Fibroblast of lung (primary cell): Measurements from ENCODE around the gene METTL22. TPM values are rescaled to one million over a fixed set of nuclear protein-coding genes. Genes with fewer than 3 reads are reported as not detected.

Experiments
- DNase-seq, 2 donors: peaks; one replicate each; pipeline versions ENCODE4 v3.0.0 to v3.0.0-alpha.2; 2010; ENCODE audit warnings: low read depth in 2 of 2
- H2AFZ ChIP-seq: 2 replicates; pipeline ENCODE4 v1.5.1; 2012; ENCODE audit warnings: low read length, control low read depth, inconsistent platforms
- H3K27ac ChIP-seq: 2 replicates; pipeline ENCODE4 v1.5.1; 2011; ENCODE audit warnings: low read length, control low read depth; ENCODE audit not compliant: insufficient read depth
- H3K27me3 ChIP-seq: 2 replicates; pipeline ENCODE4 v1.5.1; 2011; ENCODE audit warnings: mild to moderate bottlenecking, low read length; ENCODE audit not compliant: control insufficient read depth, insufficient read depth
- H3K36me3 ChIP-seq: 2 replicates; pipeline ENCODE4 v1.5.1; 2011; ENCODE audit warnings: low read length; ENCODE audit not compliant: control insufficient read depth, insufficient read depth
- H3K4me1 ChIP-seq: 2 replicates; pipeline ENCODE4 v1.5.1; 2011; ENCODE audit warnings: low read length; ENCODE audit not compliant: control insufficient read depth, insufficient read depth; ENCODE audit errors: extremely low read depth
- H3K4me2 ChIP-seq: 2 replicates; pipeline ENCODE4 v1.5.1; 2011; ENCODE audit warnings: low read length, control low read depth; ENCODE audit not compliant: insufficient read depth; ENCODE audit errors: extremely low read depth
- H3K4me3 ChIP-seq, 4 experiments: fragments of 200-600 bp in 1 of 4; sonication (generic) in 1 of 4; replicated peaks in 1 of 4; 2 replicates each; pipeline ENCODE4 v1.5.1; 2011 to 2016; ENCODE audit warnings: low read length in 4 of 4, low read depth in 3 of 4, mild to moderate bottlenecking in 3 of 4, control low read depth in 2 of 4, inconsistent platforms in 1 of 4, mixed read lengths in 1 of 4; ENCODE audit not compliant: insufficient read depth in 1 of 4; ENCODE audit errors: control extremely low read depth in 1 of 4
- H3K79me2 ChIP-seq: 2 replicates; pipeline ENCODE4 v1.5.1; 2012; ENCODE audit warnings: mild to moderate bottlenecking, low read length, inconsistent platforms; ENCODE audit not compliant: control insufficient read depth, insufficient read depth
- H3K9ac ChIP-seq: 2 replicates; pipeline ENCODE4 v1.5.1; 2011; ENCODE audit warnings: mild to moderate bottlenecking, low read length, control low read depth; ENCODE audit not compliant: insufficient read depth
- H3K9me3 ChIP-seq: 2 replicates; pipeline ENCODE4 v1.5.1; 2012; ENCODE audit warnings: low read depth, low read length; ENCODE audit not compliant: control insufficient read depth, insufficient read depth
- H4K20me1 ChIP-seq: 2 replicates; pipeline ENCODE4 v1.5.1; 2011; ENCODE audit warnings: low read length; ENCODE audit not compliant: control insufficient read depth, insufficient read depth; ENCODE audit errors: extremely low read depth
- EZH2 ChIP-seq: IDR thresholded peaks from 2 replicates; pipeline ENCODE4 v1.5.1; 2012; ENCODE audit warnings: low read length, control low read depth, mild to moderate bottlenecking; ENCODE audit errors: missing control alignments
- polyA plus RNA-seq, 2 donors: library from polyadenylated mRNA; depleted of rRNA in 1 of 2; stranded (reverse) in 1 of 2; unstranded in 1 of 2; fragments of >200 nt; gene quantifications; 2 replicates each; pipeline ENCODE4 v1.2.1, GENCODE V29; 2011 to 2012; ENCODE audit warnings: missing spikeins in 1 of 2
- total RNA-seq: library from RNA; depleted of rRNA; stranded (reverse); fragments of >200 nt; gene quantifications from 2 replicates; pipeline ENCODE4 v1.2.1, GENCODE V29; 2014
- TF ChIP-seq, protein P1 (sequence below), 2 donors: IDR thresholded peaks in 1 of 2; conservative IDR thresholded peaks in 1 of 2; 1 replicate in 1 of 2; 2 replicates in 1 of 2; pipeline ENCODE4 v1.5.1; 2011 to 2012; ENCODE audit warnings: low read length in 2 of 2, control low read depth in 1 of 2, inconsistent platforms in 1 of 2, low read depth in 1 of 2, mild to moderate bottlenecking in 1 of 2

The METTL22 gene
- total and polyA plus RNA-seq, 2 donors (not counting 1 experiment from before 2014, with no cell fraction given), result 27.4 to 30.8 TPM

DNA sequence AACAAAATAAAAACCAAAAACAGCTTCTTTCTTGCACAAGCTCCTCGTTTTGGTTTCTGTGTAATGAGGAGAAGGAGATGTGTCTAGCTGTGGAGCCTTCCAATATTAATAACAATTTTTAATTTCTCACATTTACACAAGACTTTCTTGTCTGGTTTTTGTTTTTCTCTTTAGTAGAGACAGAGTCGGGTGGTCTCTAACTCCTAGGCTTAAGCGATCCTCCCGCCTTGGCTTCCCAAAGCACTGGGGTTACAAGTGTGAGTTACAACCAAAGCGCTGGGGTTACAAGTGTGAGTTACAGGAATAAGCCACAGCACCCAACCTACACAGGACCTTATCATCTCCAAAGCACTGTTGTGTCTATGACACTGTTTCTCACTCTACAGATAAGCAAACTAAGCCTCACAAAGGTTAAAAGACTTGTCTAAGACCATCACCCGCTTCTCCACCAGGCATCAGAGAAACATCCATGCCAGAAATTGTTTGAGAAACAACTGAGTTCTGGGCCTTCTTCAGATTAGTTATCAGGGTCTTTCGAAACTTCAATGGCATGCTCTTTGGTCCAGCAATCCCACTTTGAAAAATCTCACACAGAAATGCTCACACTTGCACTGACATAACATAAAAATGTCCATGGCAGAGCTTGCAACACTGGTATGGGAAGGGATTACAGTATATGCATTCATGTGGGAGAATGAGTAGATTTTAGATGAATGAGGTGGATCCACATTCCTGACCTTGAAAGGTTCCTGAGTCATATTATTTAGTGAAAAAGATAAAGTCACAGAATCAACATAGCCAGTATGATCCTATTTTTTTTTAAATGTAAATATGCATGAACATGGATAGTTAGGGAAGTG is 56.8 kb downstream of the METTL22 start:
- Histone ChIP-seq H3K27ac (no peak overlapping the region), H4K20me1 (no peaks in the 10 kb centered on the region), H3K4me1 (no peaks in the 10 kb centered on the region), H3K79me2 (no peaks in the 10 kb centered on the region), H3K9ac (no peak overlapping the region), H3K27me3 (no peaks in the 10 kb centered on the region), H3K4me3 (no peak overlapping the region), H3K36me3 (no peaks in the 10 kb centered on the region), H3K4me2 (no peak overlapping the region), H3K9me3 (no peaks in the 10 kb centered on the region), H2AFZ (no peak overlapping the region)
- DNase-seq, result peak in 1 of 2 donors; percentile 82
- TF ChIP-seq, protein P1, sequence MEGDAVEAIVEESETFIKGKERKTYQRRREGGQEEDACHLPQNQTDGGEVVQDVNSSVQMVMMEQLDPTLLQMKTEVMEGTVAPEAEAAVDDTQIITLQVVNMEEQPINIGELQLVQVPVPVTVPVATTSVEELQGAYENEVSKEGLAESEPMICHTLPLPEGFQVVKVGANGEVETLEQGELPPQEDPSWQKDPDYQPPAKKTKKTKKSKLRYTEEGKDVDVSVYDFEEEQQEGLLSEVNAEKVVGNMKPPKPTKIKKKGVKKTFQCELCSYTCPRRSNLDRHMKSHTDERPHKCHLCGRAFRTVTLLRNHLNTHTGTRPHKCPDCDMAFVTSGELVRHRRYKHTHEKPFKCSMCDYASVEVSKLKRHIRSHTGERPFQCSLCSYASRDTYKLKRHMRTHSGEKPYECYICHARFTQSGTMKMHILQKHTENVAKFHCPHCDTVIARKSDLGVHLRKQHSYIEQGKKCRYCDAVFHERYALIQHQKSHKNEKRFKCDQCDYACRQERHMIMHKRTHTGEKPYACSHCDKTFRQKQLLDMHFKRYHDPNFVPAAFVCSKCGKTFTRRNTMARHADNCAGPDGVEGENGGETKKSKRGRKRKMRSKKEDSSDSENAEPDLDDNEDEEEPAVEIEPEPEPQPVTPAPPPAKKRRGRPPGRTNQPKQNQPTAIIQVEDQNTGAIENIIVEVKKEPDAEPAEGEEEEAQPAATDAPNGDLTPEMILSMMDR (conservative IDR thresholded peaks at IDR 0.05 in 1 of 2, IDR thresholded peaks at IDR 0.05 in 1 of 2; ENCODE audit: low read depth in 1 of 2, low read length in 2 of 2), result no peak
- TF ChIP-seq EZH2, result no peak

DNA sequence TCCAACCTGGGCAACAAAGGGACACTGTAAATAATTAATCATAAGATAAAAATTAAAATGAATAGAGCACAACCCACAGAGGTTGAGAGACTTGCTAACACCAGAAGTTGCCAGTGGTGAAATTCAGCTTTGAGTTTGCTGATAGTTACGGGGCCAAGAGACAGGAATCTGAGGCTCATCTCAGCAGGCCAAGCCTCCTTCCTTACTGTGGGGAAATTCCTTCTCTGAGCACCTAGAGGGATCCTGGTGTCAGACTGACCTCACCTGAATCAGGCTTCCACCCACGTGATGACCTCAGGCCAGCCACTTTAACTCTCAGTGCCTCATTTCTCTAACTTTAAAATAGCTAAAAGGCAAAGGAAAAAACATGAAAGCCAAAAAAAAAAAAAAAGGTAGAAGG is 57.7 kb downstream of the METTL22 start:
- no peak for TF ChIP-seq EZH2
- TF ChIP-seq, protein P1 (conservative IDR thresholded peaks at IDR 0.05 in 1 of 2, IDR thresholded peaks at IDR 0.05 in 1 of 2; ENCODE audit: low read depth in 1 of 2, low read length in 2 of 2), result no peak
- no peaks in the 10 kb centered on the region for H3K4me1 ChIP-seq
- no peak overlapping the region for H3K27ac ChIP-seq
- no peaks in the 10 kb centered on the region for H3K9me3 ChIP-seq
- H3K4me3 ChIP-seq, result no peak overlapping the region
- DNase-seq, result no peak
- H3K79me2 ChIP-seq, result no peaks in the 10 kb centered on the region
- H4K20me1 ChIP-seq, result no peaks in the 10 kb centered on the region
- no peak overlapping the region for H3K9ac ChIP-seq
- H2AFZ ChIP-seq, result no peak overlapping the region
- H3K27me3 ChIP-seq, result no peaks in the 10 kb centered on the region
- H3K4me2 ChIP-seq, result no peak overlapping the region
- no peaks in the 10 kb centered on the region for H3K36me3 ChIP-seq

DNA sequence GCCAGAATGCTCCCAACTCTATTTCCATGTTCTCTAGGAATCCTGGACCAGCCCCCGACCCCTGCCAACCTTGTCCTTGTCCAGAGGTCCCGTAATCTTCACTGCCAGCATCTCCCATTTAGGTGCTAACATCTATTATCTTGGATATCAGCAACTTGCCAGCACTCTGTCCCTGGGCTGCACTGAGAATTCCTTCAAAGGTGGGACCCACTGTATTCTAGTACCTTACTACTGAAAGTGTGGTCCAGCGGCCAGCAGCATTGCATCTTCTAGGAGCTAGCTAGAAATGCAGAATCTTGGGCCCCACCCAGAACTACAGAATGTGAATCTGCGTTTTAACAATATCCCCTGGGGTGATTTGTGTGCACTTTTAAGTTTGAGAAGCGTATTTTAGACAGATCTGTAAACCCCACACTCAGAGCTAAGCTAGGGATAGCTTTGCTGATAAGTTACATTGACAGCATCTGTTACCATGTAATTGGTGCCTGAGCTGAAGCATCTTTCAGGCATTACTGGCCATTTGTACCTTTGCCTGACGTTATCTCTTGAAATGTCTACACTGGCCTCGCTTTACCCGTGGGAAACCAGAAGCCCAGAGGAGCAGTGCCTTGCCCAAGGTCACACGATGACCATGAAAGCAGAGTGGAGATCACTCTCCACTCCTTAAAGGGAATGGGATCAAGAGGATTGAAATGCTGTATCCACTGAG is 61.2 kb downstream of the METTL22 start:
- TF ChIP-seq, protein P1 (conservative IDR thresholded peaks at IDR 0.05 in 1 of 2, IDR thresholded peaks at IDR 0.05 in 1 of 2; ENCODE audit: low read depth in 1 of 2, low read length in 2 of 2), result no peak
- TF ChIP-seq EZH2, result no peak
- no peak overlapping the region for H2AFZ ChIP-seq
- no peaks in the 10 kb centered on the region for H3K27me3 ChIP-seq
- H3K36me3 ChIP-seq, result no peaks in the 10 kb centered on the region
- no peak overlapping the region for H3K4me3 ChIP-seq
- H3K79me2 ChIP-seq, result no peaks in the 10 kb centered on the region
- no peaks in the 10 kb centered on the region for H3K4me1 ChIP-seq
- H3K4me2 ChIP-seq, result no peak overlapping the region
- no peaks in the 10 kb centered on the region for H4K20me1 ChIP-seq
- H3K9me3 ChIP-seq, result no peaks in the 10 kb centered on the region
- no peak overlapping the region for H3K27ac ChIP-seq
- no peak overlapping the region for H3K9ac ChIP-seq
- no peak for DNase-seq
